Activated naive CD8-positive, alpha-beta T cell treated with anti-CD3 and anti-CD28 coated beads, Interleukin-2, amount 50 U/mL, for 24 hours (primary cell): ENCODE measurements around the gene NEU3.
A peak's percentile ranks its signal among the peaks of the same experiment; 100 is the strongest.
"Not testable (repeated sequence)": the region's sequence is repeated elsewhere in the genome, so short reads cannot be mapped to it uniquely, and the experiment has no call there.

Experiments
- ATAC-seq: fragments of 150-1000 bp; cut with Tn5 transposase; one replicate; pipeline ENCODE4 v1.10.0; 2021
- DNase-seq: peaks from one replicate; pipeline ENCODE4 v3.0.0; 2021
- H3K27ac Mint-ChIP-seq: one replicate; pipeline ENCODE4 v1.8.0; 2021; ENCODE audit warnings: mild to moderate bottlenecking, mixed read lengths
- H3K27me3 Mint-ChIP-seq: one replicate; pipeline ENCODE4 v1.8.0; 2021; ENCODE audit warnings: mixed read lengths
- H3K36me3 Mint-ChIP-seq: one replicate; pipeline ENCODE4 v1.8.0; 2021; ENCODE audit warnings: low read depth, mixed read lengths
- H3K4me1 Mint-ChIP-seq: one replicate; pipeline ENCODE4 v1.8.0; 2021; ENCODE audit warnings: mixed read lengths
- H3K4me3 Mint-ChIP-seq: one replicate; pipeline ENCODE4 v1.8.0; 2021; ENCODE audit warnings: mild to moderate bottlenecking, moderate library complexity, mixed read lengths
- H3K9me3 Mint-ChIP-seq: one replicate; pipeline ENCODE4 v1.8.0; 2021; ENCODE audit warnings: mixed read lengths

NEU3 gene

DNA sequence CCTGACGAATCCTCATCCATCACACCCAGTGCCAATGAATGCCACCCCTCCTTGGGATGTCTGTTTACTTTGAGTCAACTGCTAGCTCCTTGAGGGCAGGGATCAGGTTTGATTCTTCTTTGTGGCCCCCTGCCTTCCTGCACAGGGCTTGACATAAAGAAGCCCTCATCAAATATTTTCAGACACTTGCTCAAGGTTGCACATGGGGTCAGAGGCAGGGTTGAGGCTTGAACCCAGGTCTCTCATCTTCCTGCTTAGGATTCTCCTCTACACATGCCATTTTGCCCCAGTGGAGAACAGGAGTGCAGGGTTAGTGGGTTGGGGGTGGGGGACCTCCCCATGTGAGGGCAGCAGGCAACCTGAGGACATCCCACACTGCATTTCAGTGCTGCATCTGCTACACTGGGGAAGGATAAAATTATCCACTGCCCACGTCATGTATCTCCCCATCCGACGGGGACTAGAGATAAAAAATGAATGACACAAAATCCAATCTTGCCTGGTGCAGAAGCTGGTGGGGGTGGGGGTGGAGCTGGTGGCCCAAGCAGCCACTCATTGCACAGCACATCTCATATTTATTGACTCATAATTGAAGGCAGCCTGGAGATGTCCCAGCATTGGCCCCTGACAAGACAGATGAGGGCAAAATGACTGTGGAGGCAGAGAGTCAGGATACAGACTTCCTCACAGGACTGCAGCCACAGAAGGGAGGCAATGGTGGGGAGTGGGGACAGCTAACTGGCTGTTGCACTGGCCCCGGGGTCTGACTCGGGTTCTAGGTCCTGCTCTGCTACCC lies 41.3 kb downstream of the NEU3 start:
- ATAC-seq (no peak), DNase-seq (no peak)
- Mint-ChIP-seq H3K36me3 (no peaks in the 10 kb centered on the region), H3K27me3 (no peaks in the 10 kb centered on the region), H3K4me1 (no peaks in the 10 kb centered on the region), H3K27ac (no peak overlapping the region), H3K4me3 (no peak overlapping the region), H3K9me3 (no peaks in the 10 kb centered on the region)

DNA sequence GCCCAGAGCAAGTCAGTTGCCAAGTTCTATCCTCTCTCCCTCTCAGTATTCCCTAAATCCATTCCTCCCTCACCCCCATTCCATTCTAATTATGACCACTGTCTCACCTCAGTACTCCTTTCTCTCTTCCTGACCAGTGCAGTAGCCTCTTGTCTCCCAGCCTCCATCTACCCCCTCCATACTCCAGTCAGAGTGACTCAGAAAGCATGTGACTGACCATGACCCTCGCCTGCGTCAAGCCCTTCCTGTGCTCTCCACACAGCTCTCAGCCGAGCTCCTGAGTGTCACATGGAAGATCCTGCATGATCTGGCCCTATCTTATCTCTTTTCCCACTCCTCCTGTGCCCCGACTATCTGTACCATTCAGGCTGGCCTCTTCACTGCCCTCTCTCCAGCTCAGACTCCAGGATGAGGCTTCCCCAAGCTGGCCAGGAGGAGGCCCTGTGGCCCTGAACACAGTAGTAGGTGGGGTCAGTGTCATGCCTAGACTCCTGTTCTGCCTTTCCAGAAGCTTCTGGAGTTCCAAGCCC lies 42.6 kb downstream of the NEU3 start:
- Mint-ChIP-seq H3K4me1 (peaks cover 6% of the 10 kb centered on the region), H3K27ac (no peak overlapping the region), H3K27me3 (no peaks in the 10 kb centered on the region), H3K4me3 (no peak overlapping the region), H3K36me3 (no peaks in the 10 kb centered on the region), H3K9me3 (no peaks in the 10 kb centered on the region)
- ATAC-seq (no peak), DNase-seq (no peak)

DNA sequence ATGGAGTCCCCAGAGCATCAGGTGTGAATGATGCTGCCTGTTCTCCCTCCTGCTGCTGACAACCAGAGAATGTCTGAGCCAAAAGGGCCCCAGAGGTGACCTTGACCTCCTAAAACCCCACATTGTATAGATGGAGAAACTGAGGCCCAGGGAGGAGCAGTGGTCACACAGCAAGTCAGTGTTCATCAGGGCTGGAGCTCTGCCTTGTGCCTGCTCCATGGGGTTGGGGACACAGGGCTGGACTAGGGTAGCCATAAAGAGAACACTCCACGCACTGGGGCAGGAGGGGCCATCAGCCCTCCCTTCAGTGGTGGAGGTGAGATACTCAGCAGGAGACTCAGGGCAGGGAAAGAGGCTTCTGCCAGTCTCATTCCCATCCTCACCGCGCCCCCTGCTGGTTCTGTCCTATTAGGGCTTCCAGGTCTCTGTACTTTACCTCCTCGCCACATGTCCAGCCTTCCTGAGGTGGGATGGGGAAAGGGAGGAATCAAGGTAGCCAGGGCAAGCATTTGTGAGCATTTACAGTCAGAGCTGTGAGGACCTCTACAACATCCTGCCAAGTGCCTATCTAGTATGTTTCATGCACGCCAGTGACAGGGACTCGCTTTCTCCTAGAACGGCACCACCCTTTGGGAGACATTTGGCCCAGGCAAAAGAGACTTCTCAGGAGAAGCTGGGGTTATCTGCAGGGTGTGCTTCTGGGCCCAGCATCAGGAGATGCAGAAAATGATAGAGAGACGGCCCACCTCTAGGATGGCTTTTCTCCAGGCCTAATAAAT lies 43.2 kb downstream of the NEU3 start:
- DNase-seq (peak; percentile 76), ATAC-seq (peak; percentile 62)
- Mint-ChIP-seq H3K27ac (no peak overlapping the region), H3K9me3 (no peaks in the 10 kb centered on the region), H3K27me3 (no peaks in the 10 kb centered on the region), H3K4me1 (peaks cover 6% of the 10 kb centered on the region), H3K36me3 (no peaks in the 10 kb centered on the region), H3K4me3 (no peak overlapping the region)

DNA sequence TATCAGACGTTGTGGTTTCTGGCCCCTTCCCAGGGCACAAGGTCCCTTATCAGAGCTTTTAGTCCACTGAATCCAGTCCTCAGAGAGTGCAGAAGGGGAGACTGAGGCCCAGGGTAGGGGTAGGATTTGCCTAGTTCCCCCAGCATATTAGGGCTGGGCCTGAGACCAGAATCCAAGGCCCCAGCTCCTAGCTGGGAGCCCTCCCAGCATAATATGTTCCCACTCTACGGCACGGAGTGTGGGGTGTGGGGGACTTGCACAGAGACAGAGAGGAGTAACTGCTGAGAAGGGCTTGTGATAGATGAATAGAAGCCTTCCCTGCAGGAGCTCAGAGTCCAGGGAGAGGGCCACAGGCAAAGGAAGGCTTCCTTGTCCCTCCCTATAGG lies 43.8 kb downstream of the NEU3 start:
- Mint-ChIP-seq H3K36me3 (no peaks in the 10 kb centered on the region), H3K9me3 (no peaks in the 10 kb centered on the region), H3K4me1 (peaks cover 6% of the 10 kb centered on the region), H3K27ac (no peak overlapping the region), H3K27me3 (no peaks in the 10 kb centered on the region), H3K4me3 (no peak overlapping the region)
- DNase-seq (no peak), ATAC-seq (no peak)

DNA sequence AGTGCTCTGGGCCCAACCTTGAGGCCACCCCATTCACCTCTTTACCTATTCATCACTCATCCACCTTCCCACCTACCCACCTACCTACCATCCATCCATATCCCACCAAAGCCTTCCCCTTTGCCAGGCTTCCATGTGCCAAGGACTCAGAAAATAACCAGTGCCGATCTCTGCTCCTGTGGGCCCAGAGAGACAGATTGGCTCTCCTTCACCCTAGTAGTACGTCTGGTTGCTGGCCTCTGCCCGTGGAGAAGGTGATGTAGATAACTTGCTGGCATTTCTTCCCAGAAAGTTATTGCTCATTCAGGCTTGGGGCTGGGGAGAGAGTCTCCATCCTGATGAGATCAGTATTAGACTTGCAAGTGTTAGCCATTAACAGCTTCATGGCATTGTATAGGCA lies 45.2 kb downstream of the NEU3 start:
- Mint-ChIP-seq H3K9me3 (no peaks in the 10 kb centered on the region), H3K36me3 (no peaks in the 10 kb centered on the region), H3K4me3 (no peak overlapping the region), H3K4me1 (peaks cover 6% of the 10 kb centered on the region), H3K27me3 (no peaks in the 10 kb centered on the region), H3K27ac (no peak overlapping the region)
- ATAC-seq (no peak), DNase-seq (no peak)

DNA sequence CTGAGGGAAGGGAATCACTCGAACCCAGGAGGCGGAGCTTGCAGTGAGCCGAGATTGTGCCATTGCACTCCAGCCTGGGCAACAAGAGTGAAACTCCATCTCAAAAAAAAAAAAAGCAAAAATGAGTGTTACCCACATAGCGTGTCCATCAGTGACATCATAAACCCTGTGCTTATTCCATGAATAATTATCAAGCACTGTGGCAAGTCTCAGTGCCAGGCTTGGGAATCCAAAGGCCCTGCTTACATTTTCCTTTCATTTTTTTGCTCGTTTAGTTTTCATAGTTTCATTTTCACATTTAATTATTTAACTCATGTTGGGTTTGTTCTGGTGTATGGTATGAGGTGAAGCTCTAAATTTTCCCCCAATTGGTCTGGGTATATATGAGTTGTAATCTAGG lies 46.5 kb downstream of the NEU3 start:
- Mint-ChIP-seq H3K4me3 (no peak overlapping the region), H3K9me3 (no peaks in the 10 kb centered on the region), H3K27ac (no peak overlapping the region), H3K27me3 (no peaks in the 10 kb centered on the region), H3K4me1 (peaks cover 6% of the 10 kb centered on the region), H3K36me3 (no peaks in the 10 kb centered on the region)
- DNase-seq (no peak), ATAC-seq (no peak)

DNA sequence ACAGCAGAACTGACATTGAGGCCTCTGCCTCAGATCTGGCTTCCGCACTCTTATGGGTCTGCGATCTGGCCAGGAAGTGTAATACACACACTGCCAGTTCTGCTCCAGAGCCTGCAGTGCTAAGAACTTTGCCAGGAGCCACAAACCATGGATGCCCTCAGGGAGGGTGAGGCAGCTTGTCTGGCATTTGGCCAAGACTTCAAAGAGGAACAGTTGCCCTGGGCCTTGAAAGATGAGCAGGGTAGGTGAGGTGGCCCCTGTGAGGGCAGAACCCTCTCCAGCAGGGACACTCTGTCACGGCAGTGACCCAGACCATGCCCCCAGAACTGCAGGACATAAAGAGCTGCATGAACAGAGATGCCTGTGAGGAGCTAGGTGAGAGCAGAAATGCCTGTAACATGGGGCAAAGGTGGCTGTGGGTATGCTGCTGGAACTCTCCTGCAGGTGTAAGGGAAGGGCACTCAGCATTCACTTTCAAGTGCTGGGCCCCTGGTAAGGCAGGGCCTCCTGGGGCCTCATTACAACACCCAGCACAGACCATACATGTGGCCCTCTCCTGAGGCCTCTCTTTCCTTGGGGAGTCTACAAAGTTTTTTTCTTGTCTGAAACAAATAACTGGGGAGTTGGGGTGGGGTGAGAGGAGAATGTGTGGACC lies 47.3 kb downstream of the NEU3 start:
- no peak overlapping the region for H3K27ac Mint-ChIP-seq
- no peak for ATAC-seq
- H3K36me3 Mint-ChIP-seq: no peaks in the 10 kb centered on the region
- peaks cover 6% of the 10 kb centered on the region for H3K4me1 Mint-ChIP-seq
- no peaks in the 10 kb centered on the region for H3K27me3 Mint-ChIP-seq
- no peaks in the 10 kb centered on the region for H3K9me3 Mint-ChIP-seq
- no peak overlapping the region for H3K4me3 Mint-ChIP-seq
- no peak for DNase-seq

DNA sequence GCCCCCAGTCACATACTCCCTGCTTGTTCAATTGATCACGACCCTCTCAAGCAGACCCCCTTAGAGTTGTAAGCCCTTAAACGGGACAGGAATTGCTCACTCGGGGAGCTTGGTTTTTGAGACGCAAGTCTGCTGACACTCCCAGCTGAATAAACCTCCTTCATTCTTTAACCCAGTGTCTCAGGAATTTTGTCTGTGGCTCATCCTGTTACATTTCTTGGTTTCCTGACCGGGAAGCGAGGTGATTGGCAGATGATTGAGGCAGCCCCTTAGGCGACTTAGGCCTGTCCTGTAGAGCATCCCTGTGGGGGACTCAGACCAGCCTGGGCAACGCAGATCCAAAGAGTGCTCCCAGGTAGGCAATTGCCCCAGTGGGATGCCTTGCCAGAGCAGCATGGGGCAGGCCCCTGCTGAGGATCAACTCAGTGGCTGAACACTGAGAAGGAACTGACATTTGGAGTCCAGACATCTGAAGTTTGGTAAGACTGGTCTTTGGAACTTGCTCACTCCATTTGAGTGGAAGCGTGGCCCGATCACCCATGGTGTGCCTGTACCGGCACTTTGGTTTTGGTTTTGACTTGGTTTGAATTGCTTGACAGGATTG lies 51.5 kb downstream of the NEU3 start:
- no peak overlapping the region for H3K4me3 Mint-ChIP-seq
- H3K27me3 Mint-ChIP-seq: peaks cover 4% of the 10 kb centered on the region
- H3K9me3 Mint-ChIP-seq: no peaks in the 10 kb centered on the region
- no peak for DNase-seq
- H3K36me3 Mint-ChIP-seq: no peaks in the 10 kb centered on the region
- ATAC-seq: no peak
- no peak overlapping the region for H3K27ac Mint-ChIP-seq
- H3K4me1 Mint-ChIP-seq: peaks cover 6% of the 10 kb centered on the region

DNA sequence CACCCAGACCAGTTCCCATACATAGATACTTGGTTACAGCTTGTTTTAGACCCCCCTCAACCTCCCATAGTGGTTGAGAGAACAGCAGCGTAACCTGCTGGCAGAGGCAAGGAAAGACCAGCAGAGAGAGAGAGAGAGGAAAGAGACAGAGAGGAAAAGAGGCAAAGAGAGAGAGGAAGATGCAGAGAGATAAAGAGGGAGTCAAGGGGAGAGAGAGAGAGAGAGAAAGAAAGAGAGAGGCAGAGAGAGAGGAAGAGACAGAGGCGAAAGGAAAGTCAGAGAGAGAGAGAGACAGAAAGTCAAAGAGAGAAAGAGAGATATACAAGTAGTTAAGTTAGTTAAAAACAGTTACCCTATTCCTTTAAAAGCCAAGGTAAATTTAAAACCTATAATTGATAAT lies 52.5 kb downstream of the NEU3 start:
- ATAC-seq (no peak), DNase-seq (no peak)
- Mint-ChIP-seq H3K9me3 (no peaks in the 10 kb centered on the region), H3K27me3 (peaks cover 4% of the 10 kb centered on the region), H3K27ac (no peak overlapping the region), H3K4me1 (no peaks in the 10 kb centered on the region), H3K36me3 (no peaks in the 10 kb centered on the region), H3K4me3 (no peak overlapping the region)

DNA sequence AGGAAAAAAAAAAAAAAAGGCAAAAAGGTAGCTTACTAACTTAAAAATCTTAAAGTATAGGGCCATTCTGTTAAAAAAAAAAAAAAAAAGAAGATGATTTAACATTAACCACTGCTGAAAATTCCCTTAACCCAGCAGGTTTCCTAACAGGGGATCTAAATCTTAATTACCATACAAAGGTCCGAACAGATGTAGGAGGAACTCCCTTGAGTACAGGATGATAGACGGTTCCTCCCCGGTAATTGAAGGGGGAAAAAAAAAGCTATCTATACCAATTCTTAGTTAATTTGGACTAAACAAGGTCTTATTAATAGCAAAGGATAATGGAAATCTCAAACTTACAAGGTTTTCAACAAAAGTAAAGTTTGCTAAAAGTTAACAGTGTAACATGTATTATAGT lies 53.1 kb downstream of the NEU3 start:
- not testable (repeated sequence) for H3K4me1 Mint-ChIP-seq, H3K9me3 Mint-ChIP-seq, H3K27me3 Mint-ChIP-seq, DNase-seq, H3K27ac Mint-ChIP-seq, ATAC-seq, H3K36me3 Mint-ChIP-seq, H3K4me3 Mint-ChIP-seq

DNA sequence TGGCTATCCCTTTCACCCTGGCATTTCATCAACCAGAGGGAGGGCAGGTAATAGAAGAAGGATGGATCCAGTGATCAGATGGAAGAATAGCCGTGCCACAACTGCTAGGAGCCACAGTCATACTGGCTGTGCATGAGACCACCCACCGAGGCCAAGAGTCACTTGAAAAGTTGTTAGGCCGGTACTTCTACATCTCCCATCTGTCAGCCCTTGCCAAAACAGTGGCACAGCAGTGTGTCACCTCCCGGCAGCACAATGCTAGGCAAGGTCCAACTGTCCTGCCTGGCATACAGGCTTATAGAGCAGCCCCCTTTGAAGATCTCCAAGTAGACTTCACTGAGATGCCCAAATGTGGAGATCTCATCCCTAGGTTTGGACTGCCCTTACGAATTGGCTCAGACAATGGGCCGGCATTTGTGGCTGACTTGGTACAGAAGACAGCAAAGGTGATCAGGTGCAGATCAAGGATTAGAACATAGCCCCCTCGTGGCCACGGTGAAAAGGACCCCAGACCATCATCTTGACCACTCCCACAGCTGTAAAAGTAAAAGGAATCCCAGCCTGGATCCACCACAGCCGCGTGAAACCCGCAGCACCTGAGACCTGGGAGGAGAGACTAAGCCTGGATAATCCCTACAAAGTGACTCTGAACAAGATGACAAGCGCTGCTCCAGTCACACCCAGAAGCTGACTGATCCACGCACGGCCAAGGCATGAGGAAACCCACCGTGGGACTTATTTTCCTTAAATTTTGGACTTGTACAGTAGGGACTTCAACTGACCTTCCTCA lies 55.8 kb downstream of the NEU3 start:
- H3K9me3 Mint-ChIP-seq, H3K27me3 Mint-ChIP-seq, DNase-seq, H3K4me1 Mint-ChIP-seq, H3K4me3 Mint-ChIP-seq, H3K27ac Mint-ChIP-seq, ATAC-seq, H3K36me3 Mint-ChIP-seq: not testable (repeated sequence)

DNA sequence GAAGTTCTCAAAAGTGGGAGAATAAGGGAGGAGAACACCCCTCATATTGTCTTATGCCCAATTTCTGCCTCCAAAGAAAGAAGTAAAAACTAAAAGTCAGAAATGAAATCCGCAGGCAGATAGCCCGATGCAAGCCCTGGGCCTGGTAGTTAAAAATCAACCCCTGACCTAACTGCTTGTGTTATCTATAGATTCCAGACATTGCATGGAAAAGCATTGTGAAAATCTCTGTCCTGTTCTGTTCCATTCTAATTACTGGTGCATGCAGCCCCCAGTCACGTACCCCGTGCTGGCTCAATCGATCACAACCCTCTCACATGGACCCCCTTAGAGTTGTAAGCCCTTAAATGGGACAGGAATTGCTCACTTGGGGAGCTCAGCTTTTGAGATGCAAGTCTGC lies 57.9 kb downstream of the NEU3 start:
- ATAC-seq, DNase-seq, H3K36me3 Mint-ChIP-seq, H3K4me3 Mint-ChIP-seq, H3K4me1 Mint-ChIP-seq, H3K27ac Mint-ChIP-seq, H3K9me3 Mint-ChIP-seq, H3K27me3 Mint-ChIP-seq: not testable (repeated sequence)

DNA sequence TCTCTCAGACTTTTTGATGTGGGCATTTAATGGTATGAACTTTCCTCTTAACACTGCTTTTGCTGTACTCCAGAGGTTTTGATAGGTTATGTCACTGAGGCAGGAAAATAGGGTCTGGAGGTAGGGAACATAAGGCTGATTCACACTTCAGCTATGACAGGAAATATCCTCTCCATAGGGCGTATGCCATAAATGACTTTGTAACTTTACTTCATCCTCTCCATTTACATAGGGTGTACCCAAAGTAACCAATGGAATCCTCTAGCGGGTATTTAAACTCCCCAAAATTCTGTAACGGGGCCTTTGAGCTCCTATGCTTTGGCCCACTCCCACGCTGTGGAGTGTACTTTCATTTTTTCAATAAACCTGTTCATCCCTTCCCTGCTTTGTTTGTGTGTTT lies 58.5 kb downstream of the NEU3 start:
- peaks cover under 1% of the 10 kb centered on the region for H3K9me3 Mint-ChIP-seq
- H3K27me3 Mint-ChIP-seq: no peaks in the 10 kb centered on the region
- DNase-seq: no peak
- no peak overlapping the region for H3K27ac Mint-ChIP-seq
- no peaks in the 10 kb centered on the region for H3K36me3 Mint-ChIP-seq
- ATAC-seq: no peak
- H3K4me1 Mint-ChIP-seq: peaks cover 6% of the 10 kb centered on the region
- no peak overlapping the region for H3K4me3 Mint-ChIP-seq
